CD4-positive, alpha-beta T cell treated with Interleukin-12 subunit alpha and Interleukin-12 subunit beta, for 1 hour (primary cell): ENCODE results near the gene GLRX2.
"Not testable (repeated sequence)": the region's sequence is repeated elsewhere in the genome, so short reads cannot be mapped to it uniquely, and the experiment has no call there.

Experiments
- DNase-seq: peaks from one replicate; pipeline ENCODE4 v3.0.0-alpha.2; 2020

Gene GLRX2

GRCh38 chr1:193062698-193063463 is 42.3 kb downstream of the GLRX2 start:
- DNase-seq: no peak

- no peak for DNase-seq
Measured at GRCh38 chr1:193060938-193061337, 44.3 kb downstream of the GLRX2 start.

GRCh38 chr1:193060406-193060805 is 44.8 kb downstream of the GLRX2 start:
- DNase-seq: no peak

GRCh38 chr1:193060115-193060403 is 45.2 kb downstream of the GLRX2 start:
- DNase-seq: no peak

GRCh38 chr1:193059282-193060114 is 45.7 kb downstream of the GLRX2 start, which contains the start of the genes RO60 and UCHL5:
Gene RO60, plus strand, starts transcription at chr1:193059612. Its CDS starts 9,443 bp downstream, at chr1:193069055.
Gene UCHL5, minus strand, starts transcription at chr1:193059360. Its CDS starts 100 bp downstream, at chr1:193059260.
- peak; percentile 96 for DNase-seq

- peak; percentile 62 for DNase-seq
Measured at GRCh38 chr1:193058529-193059281, 46.5 kb downstream of the GLRX2 start.

GRCh38 chr1:193054169-193054675 is 51.0 kb downstream of the GLRX2 start:
- DNase-seq: no peak

- not testable (repeated sequence) for DNase-seq
Measured at GRCh38 chr1:193048913-193049312, 56.3 kb downstream of the GLRX2 start.
